B cell (primary cell): ENCODE results near the gene VRK2.

Source experiments
- CTCF ChIP-seq: fragments of 200-600 bp; IDR thresholded peaks from one replicate; pipeline ENCODE4 v1.8.0; 2022; ENCODE audit warnings: antibody characterized with exemption, mild to moderate bottlenecking
- EZH2 ChIP-seq: IDR thresholded peaks from 2 replicates; pipeline ENCODE4 v1.6.1; 2012; ENCODE audit warnings: borderline replicate concordance, low read depth, mild to moderate bottlenecking, moderate library complexity, low read length; ENCODE audit not compliant: insufficient read depth, poor library complexity, severe bottlenecking

GRCh38 chr2:58006256-58006951 is 40.2 kb upstream of the VRK2 start:
- no peak for TF ChIP-seq CTCF
- no peak for TF ChIP-seq EZH2
